Right atrium auricular region (tissue), 2 donors: ENCODE measurements around the gene ST3GAL6. TPM values are rescaled to one million over a fixed set of nuclear protein-coding genes. Genes with fewer than 3 reads are reported as not detected.

Experiments used
- DNase-seq: peaks from one replicate; pipeline ENCODE4 v3.0.0-alpha.2; 2019; ENCODE audit warnings: low spot score
- H3K27ac ChIP-seq, 2 donors: fragments of 200-600 bp; sonication (generic); 1 replicate in 1 of 2; 2 replicates in 1 of 2; pipeline ENCODE4 v1.5.1; 2016 to 2019
- H3K27me3 ChIP-seq, 2 donors: fragments of 200-600 bp; sonication (generic); one replicate each; pipeline versions ENCODE4 v1.5.1 to v1.6.0; 2017 to 2019
- H3K36me3 ChIP-seq: fragments of 200-600 bp; sonication (generic); one replicate; pipeline ENCODE4 v1.5.1; 2016
- H3K4me1 ChIP-seq, 2 donors: fragments of 200-600 bp; sonication (generic); one replicate each; pipeline versions ENCODE4 v1.5.1 to v1.6.0; 2017 to 2019
- H3K4me3 ChIP-seq, 2 donors: fragments of 200-600 bp; sonication (generic); 1 replicate in 1 of 2; 2 replicates in 1 of 2; pipeline ENCODE4 v1.5.1; 2017 to 2019; ENCODE audit warnings: mild to moderate bottlenecking in 1 of 2, moderate library complexity in 1 of 2
- H3K9me3 ChIP-seq, 2 donors: fragments of 200-600 bp; sonication (generic); one replicate each; pipeline ENCODE4 v1.5.1; 2019
- CTCF ChIP-seq, 2 donors: fragments of 200-600 bp; sonication (generic); IDR thresholded peaks; one replicate each; pipeline ENCODE4 v1.5.1; 2019; ENCODE audit warnings: antibody characterized with exemption in 2 of 2
- total RNA-seq, 2 donors: library from RNA; depleted of rRNA; stranded (reverse); fragments of >200 nt; gene quantifications; one replicate each; pipeline ENCODE4 v1.1.0, GENCODE V29; 2016

The ST3GAL6 gene
- total RNA-seq, 2 donors from 2014 or later: 25.9 to 27.2 TPM

DNA sequence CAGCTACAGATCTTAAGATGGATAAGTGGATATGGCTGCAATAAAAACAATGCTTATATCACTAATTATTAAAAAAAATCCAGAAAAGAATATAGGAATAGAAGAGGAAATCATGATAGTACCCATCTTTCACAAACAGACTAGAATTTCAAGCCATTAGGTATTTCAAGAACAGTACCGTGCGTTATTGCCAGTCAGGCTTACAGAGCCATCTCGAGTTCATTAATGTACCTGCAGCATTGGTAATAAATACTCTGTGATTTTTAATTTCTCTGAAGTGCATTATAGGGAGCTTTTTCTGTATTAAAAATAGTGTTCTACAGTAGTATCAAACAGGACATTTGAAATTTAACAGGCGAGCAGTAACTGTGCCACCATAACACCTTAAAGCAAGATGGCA, 35.7 kb downstream of the ST3GAL6 start:
- Histone ChIP-seq H3K27me3 (no peaks in the 10 kb centered on the region), H3K36me3 (peaks cover 12% of the 10 kb centered on the region), H3K4me3 (no peak overlapping the region), H3K4me1 (no peaks in the 10 kb centered on the region), H3K27ac (no peak overlapping the region), H3K9me3 (no peaks in the 10 kb centered on the region)
- no peak for TF ChIP-seq CTCF (IDR thresholded peaks at IDR 0.05)
- DNase-seq: no peak

- Histone ChIP-seq H3K4me3 (no peak overlapping the region), H3K4me1 (no peaks in the 10 kb centered on the region), H3K9me3 (no peaks in the 10 kb centered on the region), H3K27me3 (no peaks in the 10 kb centered on the region), H3K36me3 (peaks cover 13% of the 10 kb centered on the region), H3K27ac (no peak overlapping the region)
- DNase-seq: no peak
- no peak for TF ChIP-seq CTCF (IDR thresholded peaks at IDR 0.05)
Measured at GRCh38 chr3:98799479-98799878, 36.3 kb downstream of the ST3GAL6 start.

DNA sequence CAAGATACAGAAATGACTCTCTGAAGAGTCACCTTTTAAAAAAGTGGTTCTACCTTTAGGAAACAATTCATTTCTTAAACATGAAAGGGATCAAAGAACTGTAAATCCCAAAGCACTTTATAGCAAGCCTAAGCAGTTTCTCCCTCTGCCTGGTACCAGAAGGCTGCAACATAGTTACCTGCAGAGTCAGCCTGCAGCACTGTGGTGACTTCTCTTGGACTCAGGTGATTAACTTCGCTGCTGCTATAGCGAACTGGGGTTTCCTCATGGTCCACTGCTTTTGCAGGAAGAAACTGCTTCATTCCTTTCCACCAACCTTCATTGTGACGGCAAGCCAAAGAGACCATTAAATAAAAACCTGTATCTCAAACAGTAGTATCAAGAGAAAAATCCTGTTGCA, 37.3 kb downstream of the ST3GAL6 start:
- no peak for DNase-seq
- no peaks in the 10 kb centered on the region for H3K27me3 ChIP-seq
- H3K9me3 ChIP-seq: no peaks in the 10 kb centered on the region
- H3K27ac ChIP-seq: no peak overlapping the region
- no peaks in the 10 kb centered on the region for H3K4me1 ChIP-seq
- TF ChIP-seq CTCF (IDR thresholded peaks at IDR 0.05): no peak
- peaks cover 16% of the 10 kb centered on the region for H3K36me3 ChIP-seq
- H3K4me3 ChIP-seq: no peak overlapping the region

- DNase-seq: no peak
- no peaks in the 10 kb centered on the region for H3K9me3 ChIP-seq
- H3K27ac ChIP-seq: no peak overlapping the region
- H3K27me3 ChIP-seq: no peaks in the 10 kb centered on the region
- peak in 1 of 2 donors; percentile 11 for TF ChIP-seq CTCF (IDR thresholded peaks at IDR 0.05)
- H3K4me1 ChIP-seq: no peaks in the 10 kb centered on the region
- peaks cover 24% of the 10 kb centered on the region for H3K36me3 ChIP-seq
- H3K4me3 ChIP-seq: no peak overlapping the region
Measured at GRCh38 chr3:98801043-98801747, 38.1 kb downstream of the ST3GAL6 start.

GRCh38 chr3:98805571-98805970, 42.4 kb downstream of the ST3GAL6 start:
- Histone ChIP-seq H3K4me1 (no peaks in the 10 kb centered on the region), H3K27me3 (no peaks in the 10 kb centered on the region), H3K4me3 (no peak overlapping the region), H3K36me3 (peaks cover 48% of the 10 kb centered on the region), H3K9me3 (no peaks in the 10 kb centered on the region), H3K27ac (no peak overlapping the region)
- no peak for DNase-seq
- TF ChIP-seq CTCF (IDR thresholded peaks at IDR 0.05): no peak

DNA sequence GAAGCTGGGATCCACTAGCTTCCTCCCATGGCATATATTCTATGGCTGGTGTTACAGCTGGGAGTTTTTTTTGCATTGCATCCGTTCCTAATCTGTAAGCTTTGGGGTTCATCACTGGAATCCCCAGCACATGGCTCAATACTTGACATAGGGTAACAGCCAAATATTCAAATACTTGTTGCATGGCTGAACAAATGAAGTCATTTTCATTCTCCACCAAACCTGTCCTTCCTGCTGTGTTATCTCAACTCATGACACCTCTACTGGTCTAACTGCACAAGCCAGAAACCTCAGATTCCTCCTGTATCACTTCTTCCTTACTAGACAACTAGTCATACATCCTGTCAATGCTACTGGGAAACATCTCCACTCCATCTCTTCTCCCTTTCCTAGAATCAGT, 43.4 kb downstream of the ST3GAL6 start:
- TF ChIP-seq CTCF (IDR thresholded peaks at IDR 0.05): no peak
- no peak for DNase-seq
- H3K27ac ChIP-seq: no peak overlapping the region
- H3K4me1 ChIP-seq: no peaks in the 10 kb centered on the region
- no peaks in the 10 kb centered on the region for H3K9me3 ChIP-seq
- no peaks in the 10 kb centered on the region for H3K27me3 ChIP-seq
- no peak overlapping the region for H3K4me3 ChIP-seq
- H3K36me3 ChIP-seq: peaks cover 48% of the 10 kb centered on the region
